Loucy (cell line): ENCODE data around the gene ABLIM2.

Source experiments
- H2AFZ ChIP-seq: fragments of 200-600 bp; sonication (generic); 2 replicates; pipeline ENCODE4 v1.6.0; 2016; ENCODE audit warnings: antibody characterized with exemption, mild to moderate bottlenecking, low read length, moderate library complexity
- H3F3A ChIP-seq: fragments of 200-600 bp; 2 replicates; pipeline ENCODE4 v1.6.0; 2016; ENCODE audit warnings: antibody characterized with exemption, low read depth, mild to moderate bottlenecking
- H3K27me3 ChIP-seq: fragments of 200-600 bp; sonication (generic); 2 replicates; pipeline ENCODE4 v1.6.1; 2014; ENCODE audit warnings: low read length, mild to moderate bottlenecking; ENCODE audit not compliant: insufficient read depth, poor library complexity, severe bottlenecking
- H3K36me3 ChIP-seq: fragments of 200-600 bp; sonication (generic); 2 replicates; pipeline ENCODE4 v1.6.1; 2016; ENCODE audit warnings: low read length; ENCODE audit not compliant: insufficient read depth
- H3K4me1 ChIP-seq: fragments of 200-600 bp; sonication (generic); 2 replicates; pipeline ENCODE4 v1.5.1; 2014; ENCODE audit warnings: low read length, mild to moderate bottlenecking; ENCODE audit not compliant: insufficient read depth, poor library complexity, severe bottlenecking
- H3K4me2 ChIP-seq: fragments of 200-600 bp; sonication (generic); 2 replicates; pipeline ENCODE4 v1.6.0; 2014; ENCODE audit warnings: antibody characterized with exemption, low read length, low read depth, mild to moderate bottlenecking; ENCODE audit not compliant: poor library complexity, severe bottlenecking
- H3K4me3 ChIP-seq: fragments of 200-600 bp; sonication (generic); 2 replicates; pipeline ENCODE4 v1.5.1; 2014; ENCODE audit warnings: low read length, mild to moderate bottlenecking, mixed read lengths; ENCODE audit not compliant: poor library complexity, severe bottlenecking
- H3K79me2 ChIP-seq: fragments of 200-600 bp; sonication (generic); 2 replicates; pipeline ENCODE4 v1.6.1; 2014; ENCODE audit warnings: low read length; ENCODE audit not compliant: insufficient read depth
- H3K9ac ChIP-seq: fragments of 200-600 bp; sonication (generic); 2 replicates; pipeline ENCODE4 v1.6.0; 2014; ENCODE audit warnings: mild to moderate bottlenecking, low read depth, low read length, moderate library complexity; ENCODE audit not compliant: poor library complexity, severe bottlenecking
- H3K9me2 ChIP-seq: fragments of 200-600 bp; sonication (generic); replicated peaks from 2 replicates; pipeline ENCODE4 v1.6.1; 2016; ENCODE audit warnings: low read depth, low read length, mixed read lengths
- H3K9me3 ChIP-seq: fragments of 200-600 bp; sonication (generic); 2 replicates; pipeline ENCODE4 v1.6.1; 2014; ENCODE audit warnings: mild to moderate bottlenecking, antibody characterized with exemption, low read length, low read depth; ENCODE audit not compliant: insufficient read depth
- H4K20me1 ChIP-seq: fragments of 200-600 bp; sonication (generic); 2 replicates; pipeline ENCODE4 v1.6.0; 2014; ENCODE audit warnings: antibody characterized with exemption, low read length, mild to moderate bottlenecking; ENCODE audit not compliant: insufficient read depth, poor library complexity, severe bottlenecking
- CTCF ChIP-seq: fragments of 200-600 bp; sonication (generic); conservative IDR thresholded peaks from 2 replicates; pipeline ENCODE4 v1.5.1; 2014; ENCODE audit warnings: mild to moderate bottlenecking, antibody characterized with exemption, low read length
- EZH2phosphoT487 ChIP-seq: fragments of 200-600 bp; IDR thresholded peaks from 2 replicates; pipeline ENCODE4 v1.6.1; 2018; ENCODE audit warnings: antibody characterized with exemption, mild to moderate bottlenecking, moderate library complexity, borderline replicate concordance

ABLIM2 gene

GRCh38 chr4:8123870-8124269 lies 34.7 kb downstream of the ABLIM2 start:
- Histone ChIP-seq H3K9me3 (peaks cover 16% of the 10 kb centered on the region), H3K9me2 (no peaks in the 10 kb centered on the region), H3K27me3 (no peaks in the 10 kb centered on the region), H3K36me3 (no peaks in the 10 kb centered on the region), H3K4me2 (no peak overlapping the region), H3K79me2 (no peaks in the 10 kb centered on the region), H2AFZ (no peak overlapping the region), H3K4me3 (no peak overlapping the region), H3K4me1 (no peaks in the 10 kb centered on the region), H3K9ac (no peak overlapping the region), H4K20me1 (no peaks in the 10 kb centered on the region), H3F3A (no peaks in the 10 kb centered on the region)
- TF ChIP-seq CTCF: no peak
- TF ChIP-seq EZH2phosphoT487: no peak

- H3K9me2 ChIP-seq: no peaks in the 10 kb centered on the region
- no peak overlapping the region for H3K9ac ChIP-seq
- H3K27me3 ChIP-seq: no peaks in the 10 kb centered on the region
- peaks cover 16% of the 10 kb centered on the region for H3K9me3 ChIP-seq
- no peaks in the 10 kb centered on the region for H3K36me3 ChIP-seq
- H2AFZ ChIP-seq: no peak overlapping the region
- H3K4me1 ChIP-seq: no peaks in the 10 kb centered on the region
- H4K20me1 ChIP-seq: no peaks in the 10 kb centered on the region
- no peak for TF ChIP-seq CTCF
- no peak for TF ChIP-seq EZH2phosphoT487
- H3K4me3 ChIP-seq: no peak overlapping the region
- H3F3A ChIP-seq: no peaks in the 10 kb centered on the region
- no peak overlapping the region for H3K4me2 ChIP-seq
- no peaks in the 10 kb centered on the region for H3K79me2 ChIP-seq
These were observed 35.2 kb downstream of the ABLIM2 start for GRCh38 chr4:8123389-8123788.

GRCh38 chr4:8122746-8123145 lies 35.9 kb downstream of the ABLIM2 start:
- no peak overlapping the region for H3K4me2 ChIP-seq
- H3K27me3 ChIP-seq: no peaks in the 10 kb centered on the region
- H4K20me1 ChIP-seq: no peaks in the 10 kb centered on the region
- H3K79me2 ChIP-seq: no peaks in the 10 kb centered on the region
- no peaks in the 10 kb centered on the region for H3K4me1 ChIP-seq
- no peak for TF ChIP-seq EZH2phosphoT487
- TF ChIP-seq CTCF: no peak
- H3K9me3 ChIP-seq: peaks cover 16% of the 10 kb centered on the region
- H3K36me3 ChIP-seq: no peaks in the 10 kb centered on the region
- no peak overlapping the region for H2AFZ ChIP-seq
- H3K9me2 ChIP-seq: no peaks in the 10 kb centered on the region
- no peaks in the 10 kb centered on the region for H3F3A ChIP-seq
- H3K9ac ChIP-seq: no peak overlapping the region
- H3K4me3 ChIP-seq: no peak overlapping the region
